ENCODE results near the gene TSLP. TPM values are rescaled to one million over a fixed set of nuclear protein-coding genes. Genes with fewer than 3 reads are reported as not detected.

Gene TSLP
- total RNA-seq, 2 donors from 2014 or later: 0.22 to 0.45 TPM

- TF ChIP-seq, protein P1, sequence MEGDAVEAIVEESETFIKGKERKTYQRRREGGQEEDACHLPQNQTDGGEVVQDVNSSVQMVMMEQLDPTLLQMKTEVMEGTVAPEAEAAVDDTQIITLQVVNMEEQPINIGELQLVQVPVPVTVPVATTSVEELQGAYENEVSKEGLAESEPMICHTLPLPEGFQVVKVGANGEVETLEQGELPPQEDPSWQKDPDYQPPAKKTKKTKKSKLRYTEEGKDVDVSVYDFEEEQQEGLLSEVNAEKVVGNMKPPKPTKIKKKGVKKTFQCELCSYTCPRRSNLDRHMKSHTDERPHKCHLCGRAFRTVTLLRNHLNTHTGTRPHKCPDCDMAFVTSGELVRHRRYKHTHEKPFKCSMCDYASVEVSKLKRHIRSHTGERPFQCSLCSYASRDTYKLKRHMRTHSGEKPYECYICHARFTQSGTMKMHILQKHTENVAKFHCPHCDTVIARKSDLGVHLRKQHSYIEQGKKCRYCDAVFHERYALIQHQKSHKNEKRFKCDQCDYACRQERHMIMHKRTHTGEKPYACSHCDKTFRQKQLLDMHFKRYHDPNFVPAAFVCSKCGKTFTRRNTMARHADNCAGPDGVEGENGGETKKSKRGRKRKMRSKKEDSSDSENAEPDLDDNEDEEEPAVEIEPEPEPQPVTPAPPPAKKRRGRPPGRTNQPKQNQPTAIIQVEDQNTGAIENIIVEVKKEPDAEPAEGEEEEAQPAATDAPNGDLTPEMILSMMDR (IDR thresholded peaks at IDR 0.05): no peak
- no peak overlapping the region for H3K27ac ChIP-seq
- H3K36me3 ChIP-seq: no peaks in the 10 kb centered on the region
- no peak overlapping the region for H3K9ac ChIP-seq (ENCODE audit: low read depth in 2 of 2, low read length in 2 of 2)
- no peaks in the 10 kb centered on the region for H3K27me3 ChIP-seq
- H3K4me1 ChIP-seq: no peaks in the 10 kb centered on the region
- no peaks in the 10 kb centered on the region for H3K9me3 ChIP-seq
- intact Hi-C loops (cut with DNase I): no loop called here
- DNase-seq: no peak
- no peak overlapping the region for H3K4me3 ChIP-seq
These were observed 24.5 kb downstream of the TSLP start for GRCh38 chr5:111095982-111096381.

DNA sequence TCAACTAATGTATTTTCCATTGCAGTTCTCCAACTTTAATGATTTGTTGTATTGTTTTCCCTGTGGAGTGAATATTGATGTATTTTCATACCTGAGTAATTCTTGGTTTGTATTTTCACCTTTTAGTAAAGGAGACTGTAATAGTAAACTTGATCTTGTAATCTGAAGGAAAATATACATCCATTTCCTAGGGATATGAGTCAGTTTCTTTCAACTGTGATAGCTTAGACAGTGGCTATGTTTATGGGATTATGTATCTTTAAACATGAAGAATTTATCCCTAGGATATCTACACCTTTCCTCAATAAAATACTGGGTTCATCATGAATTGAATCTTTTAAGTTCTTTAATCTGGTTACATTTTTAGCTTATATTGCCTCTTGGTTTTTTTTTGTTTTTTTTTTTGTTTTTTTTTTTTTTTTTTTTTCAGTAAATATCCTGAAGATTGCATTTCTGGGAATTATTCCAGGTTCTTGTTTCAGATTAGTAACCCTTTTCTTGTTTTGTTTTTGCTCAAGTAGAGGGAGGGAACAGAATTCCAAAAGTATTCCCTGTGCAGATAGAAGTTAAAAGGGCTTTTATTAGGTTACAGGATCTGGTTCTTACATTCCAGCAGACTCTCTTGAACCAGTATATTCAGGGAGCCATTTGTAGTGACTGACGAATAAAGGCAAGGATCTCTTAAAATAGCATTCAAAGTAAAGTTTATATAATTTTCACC, 27.7 kb downstream of the TSLP start:
- H3K27ac ChIP-seq: no peak overlapping the region
- H3K9ac ChIP-seq (ENCODE audit: low read depth in 2 of 2, low read length in 2 of 2): no peak overlapping the region
- intact Hi-C loops (cut with DNase I): no loop called here
- H3K4me1 ChIP-seq: no peaks in the 10 kb centered on the region
- no peaks in the 10 kb centered on the region for H3K27me3 ChIP-seq
- no peak overlapping the region for H3K4me3 ChIP-seq
- no peaks in the 10 kb centered on the region for H3K36me3 ChIP-seq
- H3K9me3 ChIP-seq: no peaks in the 10 kb centered on the region
- DNase-seq: no peak
- TF ChIP-seq, protein P1 (IDR thresholded peaks at IDR 0.05): no peak

DNA sequence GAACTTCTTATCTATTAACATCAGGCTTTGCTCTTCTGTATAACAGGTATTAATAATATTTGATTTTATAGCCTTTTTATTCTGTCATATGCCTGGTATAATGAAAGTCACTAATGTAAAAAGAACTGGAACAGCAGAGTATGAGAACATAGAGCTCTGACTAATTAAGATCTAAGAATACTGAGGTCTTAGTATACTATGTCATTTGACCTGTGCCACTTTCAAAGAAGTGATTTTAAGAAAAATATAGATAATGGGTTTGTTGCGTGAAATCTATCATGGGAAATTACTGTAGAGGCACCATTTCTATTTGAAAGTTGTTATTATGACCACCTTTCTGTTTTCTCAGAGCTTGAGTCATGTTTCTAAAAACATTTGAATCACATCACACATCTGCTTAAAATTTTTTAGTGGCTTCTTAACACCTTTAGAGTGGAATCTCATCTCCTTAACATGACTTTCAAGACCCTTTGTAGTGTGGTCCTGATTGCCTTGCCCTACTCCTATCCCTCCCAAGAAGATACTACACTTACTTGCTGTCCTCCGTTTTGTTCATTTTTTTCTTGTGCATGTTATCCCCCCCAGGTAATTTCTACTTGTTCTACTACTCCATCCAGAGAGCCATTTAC, 34.9 kb downstream of the TSLP start:
- Histone ChIP-seq H3K4me1 (no peaks in the 10 kb centered on the region), H3K36me3 (no peaks in the 10 kb centered on the region)
- intact Hi-C loops (cut with DNase I): no loop called here

GRCh38 chr5:111107371-111107770, 35.9 kb downstream of the TSLP start:
- no peaks in the 10 kb centered on the region for H3K36me3 ChIP-seq
- intact Hi-C loops (cut with DNase I): no loop called here
- TF ChIP-seq, protein P1 (IDR thresholded peaks at IDR 0.05): no peak

More for the DNA sequence above, 34.9 kb downstream of the TSLP start:
- H3K4me3 ChIP-seq: no peak overlapping the region
- no peak for DNase-seq
- H3K27me3 ChIP-seq: no peaks in the 10 kb centered on the region
- TF ChIP-seq, protein P1 (IDR thresholded peaks at IDR 0.05): no peak
- H3K27ac ChIP-seq: no peak overlapping the region
- H3K9ac ChIP-seq (ENCODE audit: low read depth in 2 of 2, low read length in 2 of 2): no peak overlapping the region
- H3K9me3 ChIP-seq: no peaks in the 10 kb centered on the region

GRCh38 chr5:111111956-111112355, 40.4 kb downstream of the TSLP start:
- no peaks in the 10 kb centered on the region for H3K9me3 ChIP-seq
- no peaks in the 10 kb centered on the region for H3K27me3 ChIP-seq
- intact Hi-C loops (cut with DNase I): no loop called here
- no peak overlapping the region for H3K9ac ChIP-seq (ENCODE audit: low read depth in 2 of 2, low read length in 2 of 2)
- no peaks in the 10 kb centered on the region for H3K4me1 ChIP-seq
- no peak overlapping the region for H3K27ac ChIP-seq
- no peak overlapping the region for H3K4me3 ChIP-seq
- no peak for DNase-seq
- H3K36me3 ChIP-seq: no peaks in the 10 kb centered on the region
- TF ChIP-seq, protein P1 (IDR thresholded peaks at IDR 0.05): no peak

More at GRCh38 chr5:111107371-111107770, 35.9 kb downstream of the TSLP start:
- DNase-seq: no peak
- Histone ChIP-seq H3K27ac (no peak overlapping the region), H3K4me3 (no peak overlapping the region), H3K9ac (ENCODE audit: low read depth in 2 of 2, low read length in 2 of 2) (no peak overlapping the region), H3K4me1 (no peaks in the 10 kb centered on the region), H3K9me3 (no peaks in the 10 kb centered on the region), H3K27me3 (no peaks in the 10 kb centered on the region)

Measured in colonic mucosa (tissue), 4 donors.